GM19023 (cell line): ENCODE data around the gene ARID4A.
"Not testable (repeated sequence)": the region's sequence is repeated elsewhere in the genome, so short reads cannot be mapped to it uniquely, and the experiment has no call there.

Source experiments
- ATAC-seq: cut with Tn5 transposase; IDR thresholded peaks from one replicate; pipeline ENCODE4 v1.9.1; 2021; ENCODE audit warnings: mild to moderate bottlenecking, moderate library complexity; ENCODE audit not compliant: unreplicated experiment

Gene ARID4A, protein sequence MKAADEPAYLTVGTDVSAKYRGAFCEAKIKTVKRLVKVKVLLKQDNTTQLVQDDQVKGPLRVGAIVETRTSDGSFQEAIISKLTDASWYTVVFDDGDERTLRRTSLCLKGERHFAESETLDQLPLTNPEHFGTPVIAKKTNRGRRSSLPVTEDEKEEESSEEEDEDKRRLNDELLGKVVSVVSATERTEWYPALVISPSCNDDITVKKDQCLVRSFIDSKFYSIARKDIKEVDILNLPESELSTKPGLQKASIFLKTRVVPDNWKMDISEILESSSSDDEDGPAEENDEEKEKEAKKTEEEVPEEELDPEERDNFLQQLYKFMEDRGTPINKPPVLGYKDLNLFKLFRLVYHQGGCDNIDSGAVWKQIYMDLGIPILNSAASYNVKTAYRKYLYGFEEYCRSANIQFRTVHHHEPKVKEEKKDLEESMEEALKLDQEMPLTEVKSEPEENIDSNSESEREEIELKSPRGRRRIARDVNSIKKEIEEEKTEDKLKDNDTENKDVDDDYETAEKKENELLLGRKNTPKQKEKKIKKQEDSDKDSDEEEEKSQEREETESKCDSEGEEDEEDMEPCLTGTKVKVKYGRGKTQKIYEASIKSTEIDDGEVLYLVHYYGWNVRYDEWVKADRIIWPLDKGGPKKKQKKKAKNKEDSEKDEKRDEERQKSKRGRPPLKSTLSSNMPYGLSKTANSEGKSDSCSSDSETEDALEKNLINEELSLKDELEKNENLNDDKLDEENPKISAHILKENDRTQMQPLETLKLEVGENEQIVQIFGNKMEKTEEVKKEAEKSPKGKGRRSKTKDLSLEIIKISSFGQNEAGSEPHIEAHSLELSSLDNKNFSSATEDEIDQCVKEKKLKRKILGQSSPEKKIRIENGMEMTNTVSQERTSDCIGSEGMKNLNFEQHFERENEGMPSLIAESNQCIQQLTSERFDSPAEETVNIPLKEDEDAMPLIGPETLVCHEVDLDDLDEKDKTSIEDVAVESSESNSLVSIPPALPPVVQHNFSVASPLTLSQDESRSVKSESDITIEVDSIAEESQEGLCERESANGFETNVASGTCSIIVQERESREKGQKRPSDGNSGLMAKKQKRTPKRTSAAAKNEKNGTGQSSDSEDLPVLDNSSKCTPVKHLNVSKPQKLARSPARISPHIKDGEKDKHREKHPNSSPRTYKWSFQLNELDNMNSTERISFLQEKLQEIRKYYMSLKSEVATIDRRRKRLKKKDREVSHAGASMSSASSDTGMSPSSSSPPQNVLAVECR

GRCh38 chr14:58298477-58299400 is at the start of gene ARID4A:
Gene ARID4A, plus strand, starts transcription at chr14:58298555. Its CDS starts 1,300 bp downstream, at chr14:58299855.
- ATAC-seq: peak; percentile 11

DNA sequence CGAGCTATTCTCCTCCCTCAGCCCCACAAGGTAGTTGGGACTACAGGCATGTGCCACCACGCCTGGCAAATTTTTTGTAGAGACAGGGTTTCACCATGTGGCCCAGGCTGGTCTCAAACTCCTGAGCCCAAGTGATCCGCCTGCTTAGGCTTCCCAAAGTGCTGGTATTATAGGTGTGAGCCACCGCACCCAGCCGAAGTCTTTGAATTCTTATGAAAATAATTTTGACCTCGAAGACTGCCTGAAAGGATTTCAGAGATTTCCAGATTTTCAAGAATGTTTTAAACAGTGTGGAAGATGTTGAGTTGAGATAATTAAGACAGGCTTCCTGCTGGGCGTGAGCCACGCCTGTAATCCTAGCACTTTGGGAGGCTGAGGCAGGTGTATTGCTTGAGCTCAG is 48.7 kb upstream of the ARID4A start:
- no peak for ATAC-seq

DNA sequence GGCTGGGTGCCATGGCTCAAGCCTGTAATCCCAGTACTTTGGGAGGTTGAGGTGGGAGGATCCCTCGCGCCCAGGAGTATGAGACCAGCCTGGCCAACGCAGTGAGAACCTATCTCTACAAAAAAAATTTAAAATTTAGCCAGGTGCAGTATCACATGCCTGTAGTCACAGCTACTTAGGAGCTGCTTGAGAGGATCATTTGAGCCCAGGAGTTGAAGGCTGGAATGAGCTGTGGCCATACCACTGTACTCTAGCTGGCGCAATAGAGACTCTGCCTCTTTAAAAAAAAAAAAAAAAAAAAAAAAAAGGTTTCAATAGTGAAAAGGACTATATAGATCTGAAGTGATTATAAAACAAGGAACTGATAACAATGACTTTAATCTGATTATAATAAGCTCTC is 40.2 kb upstream of the ARID4A start:
- ATAC-seq: no peak

DNA sequence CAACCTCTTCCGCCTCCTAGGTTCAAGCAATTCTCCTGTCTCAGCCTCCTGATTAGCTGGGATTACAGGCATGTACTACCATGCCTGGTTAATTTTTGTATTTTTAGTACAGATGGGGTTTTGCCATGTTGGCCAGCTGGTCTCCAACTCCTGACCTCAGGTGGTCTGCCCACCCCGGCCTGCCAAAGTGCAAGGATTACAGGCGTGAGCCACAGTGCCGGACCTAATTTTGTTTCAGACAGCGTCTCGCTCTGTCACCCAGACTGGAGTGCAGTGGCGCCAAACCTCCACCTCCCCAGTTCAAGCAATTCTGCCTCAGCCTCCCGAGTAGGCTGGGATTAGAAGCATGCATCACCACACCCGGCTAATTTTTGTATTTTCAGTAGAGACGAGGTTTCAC is 36.4 kb upstream of the ARID4A start:
- not testable (repeated sequence) for ATAC-seq

- no peak for ATAC-seq
Observed at GRCh38 chr14:58265401-58265800, 33.0 kb upstream of the ARID4A start.

DNA sequence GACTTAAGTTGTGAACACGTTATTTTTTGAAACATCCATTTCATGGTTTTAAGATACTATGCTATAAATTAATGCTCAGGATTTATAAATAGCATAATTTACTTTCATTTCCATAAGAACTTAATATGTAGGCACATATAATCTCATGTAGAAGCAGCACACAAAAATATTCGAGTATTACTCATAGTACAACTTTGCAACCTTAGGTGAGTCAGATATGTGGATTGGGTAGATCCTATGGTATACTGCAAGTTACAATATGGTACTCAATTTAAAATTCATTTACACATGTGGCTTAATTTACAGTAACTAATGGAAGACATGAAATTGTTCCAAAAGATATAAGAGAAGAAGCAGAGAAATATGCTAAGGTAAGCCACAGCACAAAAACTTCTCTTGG is 27.7 kb upstream of the ARID4A start:
- no peak for ATAC-seq

- ATAC-seq: no peak
Observed at GRCh38 chr14:58272588-58273372, 25.6 kb upstream of the ARID4A start.

GRCh38 chr14:58274881-58275280 is 23.5 kb upstream of the ARID4A start:
- no peak for ATAC-seq

DNA sequence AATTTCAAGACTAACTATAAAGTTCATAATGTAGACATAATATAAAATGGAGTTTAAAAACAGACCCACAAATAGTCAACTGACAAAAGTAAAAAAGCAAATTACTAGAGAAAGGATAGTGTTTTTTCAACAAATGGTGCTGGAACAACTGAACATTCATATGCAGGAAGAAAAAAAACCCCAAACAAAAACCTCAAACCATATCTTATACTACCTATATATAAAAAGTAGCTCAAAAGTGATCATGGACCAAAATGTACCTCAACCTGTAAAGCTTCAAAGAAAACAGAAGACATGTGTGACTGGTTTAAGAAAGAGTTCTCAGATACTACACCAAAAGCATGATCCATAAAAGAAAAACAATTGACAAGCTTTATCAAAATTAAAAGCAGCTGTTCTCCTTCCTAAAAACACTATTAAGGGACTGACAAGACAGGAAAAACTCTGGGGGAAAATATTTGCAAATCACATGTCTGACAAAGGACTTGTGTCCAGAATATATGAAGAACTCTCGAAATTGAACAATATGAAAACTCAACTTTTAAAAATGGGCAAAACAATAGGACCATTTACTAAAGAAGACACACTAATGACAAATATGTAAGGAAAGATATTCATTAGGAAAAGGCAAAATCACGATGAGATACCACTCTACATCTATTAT is 22.7 kb upstream of the ARID4A start:
- no peak for ATAC-seq

- ATAC-seq: no peak
Observed at GRCh38 chr14:58276208-58276607, 22.1 kb upstream of the ARID4A start.

GRCh38 chr14:58278177-58278576 is 20.2 kb upstream of the ARID4A start:
- no peak for ATAC-seq

- ATAC-seq: peak; percentile 61
Observed at GRCh38 chr14:58280954-58281787, 17.2 kb upstream of the ARID4A start.

DNA sequence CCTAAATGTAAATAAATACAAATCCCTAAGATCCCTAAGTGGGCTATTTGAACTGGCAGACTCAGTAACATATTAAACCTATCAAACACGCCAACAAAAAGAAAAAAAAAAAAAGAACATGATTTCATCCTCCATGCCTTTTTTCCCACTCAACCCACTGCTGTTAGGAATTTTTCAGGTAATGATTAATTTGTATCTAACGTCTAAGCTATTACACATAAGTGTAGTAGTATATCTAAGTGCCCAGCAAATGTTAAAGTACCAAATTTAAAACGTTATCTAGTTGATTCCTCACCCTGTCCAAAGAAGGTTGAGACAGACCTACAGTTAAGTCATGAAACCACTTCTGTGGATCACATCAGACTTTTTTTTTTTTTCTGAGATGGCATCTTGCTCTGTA is 16.4 kb upstream of the ARID4A start:
- no peak for ATAC-seq

DNA sequence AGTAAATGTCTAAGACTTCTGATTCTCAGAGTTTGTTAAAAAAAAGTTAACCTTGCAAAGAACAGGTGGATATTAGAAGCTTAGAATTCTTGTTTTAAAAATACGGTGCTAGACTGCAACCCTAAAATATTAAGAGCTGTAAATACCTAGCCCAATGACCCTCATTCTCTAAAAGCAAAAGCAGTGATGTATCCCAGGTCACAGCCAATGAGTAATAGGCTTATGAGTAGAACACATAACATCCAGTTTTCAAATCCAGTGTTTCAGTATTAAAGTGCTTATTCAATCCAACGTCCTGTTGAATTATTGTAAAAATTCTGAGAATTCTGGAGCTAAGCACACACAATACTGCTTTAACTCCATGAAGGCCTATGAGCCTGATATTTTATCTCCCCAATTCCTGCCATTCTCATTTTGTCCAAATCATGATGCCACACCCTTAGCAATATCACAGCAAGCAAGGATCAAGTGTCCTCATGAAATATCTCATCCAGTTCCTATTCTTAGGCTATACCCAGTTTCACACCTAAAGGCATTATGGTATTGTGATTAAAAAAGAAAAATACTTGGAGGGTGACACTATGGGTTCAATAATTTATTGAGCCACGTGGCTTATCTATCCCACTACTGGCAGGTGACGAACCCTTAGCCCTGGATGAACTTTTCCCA is 15.3 kb upstream of the ARID4A start:
- ATAC-seq: no peak

DNA sequence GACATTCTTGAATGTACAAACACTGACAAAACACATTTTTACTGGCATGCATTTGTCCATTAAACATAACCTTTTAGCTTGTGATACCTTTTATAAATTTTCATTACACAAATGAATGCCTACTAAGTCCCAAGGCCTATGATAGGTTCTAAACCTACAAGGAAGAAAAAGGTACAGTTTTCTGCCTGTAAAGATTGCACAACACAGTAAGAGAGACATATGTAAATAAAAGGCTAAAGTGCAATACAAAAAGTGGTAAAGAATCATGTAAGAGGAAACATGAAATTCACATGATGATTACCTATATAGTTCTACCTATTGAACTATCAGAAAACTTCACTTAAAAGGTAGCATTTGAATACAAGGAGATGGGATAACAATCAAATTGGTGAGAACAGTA is 14.6 kb upstream of the ARID4A start:
- no peak for ATAC-seq

- no peak for ATAC-seq
Observed at GRCh38 chr14:58285132-58285531, 13.2 kb upstream of the ARID4A start.

GRCh38 chr14:58287607-58288042 is 10.7 kb upstream of the ARID4A start:
- no peak for ATAC-seq
